Liver (tissue), 9 donors: ENCODE measurements around the gene ALKBH2. TPM values are rescaled to one million over a fixed set of nuclear protein-coding genes. Genes with fewer than 3 reads are reported as not detected.

Experiments used
- DNase-seq: peaks from one replicate; pipeline ENCODE4 v3.0.0-alpha.2; 2017; ENCODE audit warnings: low spot score
- H3K27ac ChIP-seq, 2 donors: one replicate each; pipeline ENCODE4 v1.7.0; 2013; ENCODE audit warnings: inconsistent platforms in 2 of 2, low read length in 2 of 2, control low read depth in 1 of 2, low read depth in 1 of 2, mild to moderate bottlenecking in 1 of 2
- H3K27me3 ChIP-seq, 4 donors: one replicate each; pipeline versions ENCODE4 v1.6.1 to v1.7.0; 2013; ENCODE audit warnings: low read length in 3 of 4, inconsistent platforms in 1 of 4, mild to moderate bottlenecking in 1 of 4, moderate library complexity in 1 of 4; ENCODE audit not compliant: control insufficient read depth in 4 of 4, insufficient read depth in 4 of 4
- H3K36me3 ChIP-seq, 4 donors: one replicate each; pipeline versions ENCODE4 v1.6.1 to v1.7.0; 2013; ENCODE audit warnings: low read length in 3 of 4, mild to moderate bottlenecking in 3 of 4, low read depth in 1 of 4, moderate library complexity in 1 of 4; ENCODE audit not compliant: control insufficient read depth in 4 of 4, insufficient read depth in 3 of 4
- H3K4me1 ChIP-seq, 4 donors: one replicate each; pipeline versions ENCODE4 v1.6.1 to v1.7.0; 2013; ENCODE audit warnings: low read length in 3 of 4, mild to moderate bottlenecking in 3 of 4, moderate library complexity in 1 of 4; ENCODE audit not compliant: control insufficient read depth in 4 of 4, insufficient read depth in 4 of 4
- H3K4me3 ChIP-seq, 3 donors: one replicate each; pipeline versions ENCODE4 v1.6.1 to v1.7.0; 2013; ENCODE audit warnings: low read length in 3 of 3, control low read depth in 1 of 3, low read depth in 1 of 3, mild to moderate bottlenecking in 1 of 3
- H3K9ac ChIP-seq, 2 donors: one replicate each; pipeline ENCODE4 v1.7.0; 2013; ENCODE audit warnings: low read length in 2 of 2, mild to moderate bottlenecking in 2 of 2, moderate library complexity in 2 of 2, control low read depth in 1 of 2, low read depth in 1 of 2
- H3K9me3 ChIP-seq, 4 donors: one replicate each; pipeline versions ENCODE4 v1.6.1 to v1.7.0; 2013; ENCODE audit warnings: low read length in 3 of 4; ENCODE audit not compliant: control insufficient read depth in 4 of 4
- EGR1 ChIP-seq, 2 donors: IDR thresholded peaks; 2 replicates each; pipeline ENCODE4 v1.6.1; 2016 to 2018; ENCODE audit warnings: antibody characterized with exemption in 2 of 2, low read depth in 2 of 2
- FOXA1 ChIP-seq: IDR thresholded peaks from 2 replicates; pipeline ENCODE4 v1.6.1; 2016; ENCODE audit warnings: antibody characterized with exemption
- FOXA2 ChIP-seq: IDR thresholded peaks from 2 replicates; pipeline ENCODE4 v1.6.1; 2016; ENCODE audit warnings: antibody characterized with exemption
- GABPA ChIP-seq, 2 donors: IDR thresholded peaks in 1 of 2; conservative IDR thresholded peaks in 1 of 2; 2 replicates each; pipeline ENCODE4 v1.6.1; 2016; ENCODE audit warnings: antibody characterized with exemption in 2 of 2, mild to moderate bottlenecking in 1 of 2, moderate library complexity in 1 of 2
- HNF4A ChIP-seq, 2 donors: conservative IDR thresholded peaks; 2 replicates each; pipeline ENCODE4 v1.6.1; 2016; ENCODE audit warnings: antibody characterized with exemption in 2 of 2, mild to moderate bottlenecking in 2 of 2
- HNF4G ChIP-seq: IDR thresholded peaks from 2 replicates; pipeline ENCODE4 v1.6.1; 2016; ENCODE audit warnings: antibody characterized with exemption
- JUND ChIP-seq, 2 donors: IDR thresholded peaks; 2 replicates each; pipeline ENCODE4 v1.6.1; 2016; ENCODE audit warnings: antibody characterized with exemption in 2 of 2
- NR2F2 ChIP-seq: IDR thresholded peaks from 2 replicates; pipeline ENCODE4 v1.6.1; 2016; ENCODE audit warnings: antibody characterized with exemption
- RAD21 ChIP-seq, 2 donors: IDR thresholded peaks; 2 replicates each; pipeline ENCODE4 v1.6.1; 2016; ENCODE audit warnings: antibody characterized with exemption in 2 of 2, mild to moderate bottlenecking in 2 of 2
- RXRA ChIP-seq, 2 donors: IDR thresholded peaks; 2 replicates each; pipeline ENCODE4 v1.6.1; 2017 to 2018; ENCODE audit warnings: antibody characterized with exemption in 2 of 2, mild to moderate bottlenecking in 1 of 2
- SP1 ChIP-seq: IDR thresholded peaks from 2 replicates; pipeline ENCODE4 v1.6.1; 2018; ENCODE audit warnings: antibody characterized with exemption, mild to moderate bottlenecking
- TAF1 ChIP-seq: conservative IDR thresholded peaks from 2 replicates; pipeline ENCODE4 v1.6.1; 2016; ENCODE audit warnings: antibody characterized with exemption, mild to moderate bottlenecking
- YY1 ChIP-seq: IDR thresholded peaks from 2 replicates; pipeline ENCODE4 v1.6.1; 2016; ENCODE audit warnings: antibody characterized with exemption, mild to moderate bottlenecking
- WGBS: extraction: QIAGEN DNeasy Blood & Tissue Kit; methylation state at CpG from one replicate; pipeline ENCODE4 v1.1.7; 2013; 5-methylcytosine and 5-hydroxymethylcytosine counted together
- polyA plus RNA-seq, 2 donors: library from polyadenylated mRNA; stranded (reverse) in 1 of 2; unstranded in 1 of 2; fragments of 200-250 nt in 1 of 2; fragments of >200 nt in 1 of 2; fragmentation: Nextera tagmentation in 1 of 2; extraction: Ambion mirVana in 1 of 2; gene quantifications; one replicate each; pipeline versions ENCODE4 v1.2.1 to v1.2.3, GENCODE V29; 2013 to 2015
- total RNA-seq, 2 donors: library from RNA; depleted of rRNA; stranded (reverse); fragments of >200 nt; gene quantifications; one replicate each; pipeline ENCODE4 v1.2.3, GENCODE V29; 2014
- TF ChIP-seq, protein P1 (sequence below): IDR thresholded peaks from 2 replicates; pipeline ENCODE4 v1.6.1; 2016; ENCODE audit warnings: antibody characterized with exemption
- TF ChIP-seq, protein P2 (sequence below): IDR thresholded peaks from 2 replicates; pipeline ENCODE4 v1.6.1; 2016; ENCODE audit warnings: antibody characterized with exemption, mild to moderate bottlenecking
- TF ChIP-seq, protein P3 (sequence below): IDR thresholded peaks from 2 replicates; pipeline ENCODE4 v1.6.1; 2016; ENCODE audit warnings: antibody characterized with exemption
- TF ChIP-seq, protein P4 (sequence below): fragments of 150-350 bp; IDR thresholded peaks from 2 replicates; pipeline ENCODE4 v1.5.1; 2017; ENCODE audit warnings: improper control_type of control experiment, low read depth, low read length; ENCODE audit not compliant: missing input control
- TF ChIP-seq, protein P5 (sequence below): IDR thresholded peaks from 2 replicates; pipeline ENCODE4 v1.6.1; 2016; ENCODE audit warnings: antibody characterized with exemption
- donor health status: healthy.
- donor health status: healthy.
- donor health status: healthy.
- donor health status: healthy.
- donor health status: healthy.

Gene ALKBH2
- total and polyA plus RNA-seq, 4 donors = 6.8 to 24.7 (median 19.9) TPM

GRCh38 chr12:109113661-109114321 is 20.5 kb upstream of the ALKBH2 start:
- peaks cover 11 to 76% (median 70%) of the 10 kb centered on the region in 4 donors for H3K4me1 ChIP-seq
- no peaks in the 10 kb centered on the region for H3K27me3 ChIP-seq
- H3K9me3 ChIP-seq = no peaks in the 10 kb centered on the region
- DNase-seq = no peak
- WGBS = 76% methylated on average over 5 of the region's 5 CpGs
- TF ChIP-seq JUND (IDR thresholded peaks at IDR 0.05) (no peak), RAD21 (IDR thresholded peaks at IDR 0.05) (no peak), HNF4A (conservative IDR thresholded peaks at IDR 0.05) (no peak), FOXA1 (no peak), TAF1 (no peak), HNF4G (no peak), EGR1 (IDR thresholded peaks at IDR 0.05; ENCODE audit: low read depth in 2 of 2) (no peak), SP1 (no peak), GABPA (IDR thresholded peaks at IDR 0.05 in 1 of 2, conservative IDR thresholded peaks at IDR 0.05 in 1 of 2) (no peak), FOXA2 (no peak), RXRA (IDR thresholded peaks at IDR 0.05) (no peak), NR2F2 (no peak), YY1 (no peak)
- TF ChIP-seq, protein P1, sequence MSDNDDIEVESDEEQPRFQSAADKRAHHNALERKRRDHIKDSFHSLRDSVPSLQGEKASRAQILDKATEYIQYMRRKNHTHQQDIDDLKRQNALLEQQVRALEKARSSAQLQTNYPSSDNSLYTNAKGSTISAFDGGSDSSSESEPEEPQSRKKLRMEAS = no peak
- TF ChIP-seq, protein P2, sequence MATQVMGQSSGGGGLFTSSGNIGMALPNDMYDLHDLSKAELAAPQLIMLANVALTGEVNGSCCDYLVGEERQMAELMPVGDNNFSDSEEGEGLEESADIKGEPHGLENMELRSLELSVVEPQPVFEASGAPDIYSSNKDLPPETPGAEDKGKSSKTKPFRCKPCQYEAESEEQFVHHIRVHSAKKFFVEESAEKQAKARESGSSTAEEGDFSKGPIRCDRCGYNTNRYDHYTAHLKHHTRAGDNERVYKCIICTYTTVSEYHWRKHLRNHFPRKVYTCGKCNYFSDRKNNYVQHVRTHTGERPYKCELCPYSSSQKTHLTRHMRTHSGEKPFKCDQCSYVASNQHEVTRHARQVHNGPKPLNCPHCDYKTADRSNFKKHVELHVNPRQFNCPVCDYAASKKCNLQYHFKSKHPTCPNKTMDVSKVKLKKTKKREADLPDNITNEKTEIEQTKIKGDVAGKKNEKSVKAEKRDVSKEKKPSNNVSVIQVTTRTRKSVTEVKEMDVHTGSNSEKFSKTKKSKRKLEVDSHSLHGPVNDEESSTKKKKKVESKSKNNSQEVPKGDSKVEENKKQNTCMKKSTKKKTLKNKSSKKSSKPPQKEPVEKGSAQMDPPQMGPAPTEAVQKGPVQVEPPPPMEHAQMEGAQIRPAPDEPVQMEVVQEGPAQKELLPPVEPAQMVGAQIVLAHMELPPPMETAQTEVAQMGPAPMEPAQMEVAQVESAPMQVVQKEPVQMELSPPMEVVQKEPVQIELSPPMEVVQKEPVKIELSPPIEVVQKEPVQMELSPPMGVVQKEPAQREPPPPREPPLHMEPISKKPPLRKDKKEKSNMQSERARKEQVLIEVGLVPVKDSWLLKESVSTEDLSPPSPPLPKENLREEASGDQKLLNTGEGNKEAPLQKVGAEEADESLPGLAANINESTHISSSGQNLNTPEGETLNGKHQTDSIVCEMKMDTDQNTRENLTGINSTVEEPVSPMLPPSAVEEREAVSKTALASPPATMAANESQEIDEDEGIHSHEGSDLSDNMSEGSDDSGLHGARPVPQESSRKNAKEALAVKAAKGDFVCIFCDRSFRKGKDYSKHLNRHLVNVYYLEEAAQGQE = no peak
- TF ChIP-seq, protein P3, sequence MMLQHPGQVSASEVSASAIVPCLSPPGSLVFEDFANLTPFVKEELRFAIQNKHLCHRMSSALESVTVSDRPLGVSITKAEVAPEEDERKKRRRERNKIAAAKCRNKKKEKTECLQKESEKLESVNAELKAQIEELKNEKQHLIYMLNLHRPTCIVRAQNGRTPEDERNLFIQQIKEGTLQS = no peak
- TF ChIP-seq, protein P4, sequence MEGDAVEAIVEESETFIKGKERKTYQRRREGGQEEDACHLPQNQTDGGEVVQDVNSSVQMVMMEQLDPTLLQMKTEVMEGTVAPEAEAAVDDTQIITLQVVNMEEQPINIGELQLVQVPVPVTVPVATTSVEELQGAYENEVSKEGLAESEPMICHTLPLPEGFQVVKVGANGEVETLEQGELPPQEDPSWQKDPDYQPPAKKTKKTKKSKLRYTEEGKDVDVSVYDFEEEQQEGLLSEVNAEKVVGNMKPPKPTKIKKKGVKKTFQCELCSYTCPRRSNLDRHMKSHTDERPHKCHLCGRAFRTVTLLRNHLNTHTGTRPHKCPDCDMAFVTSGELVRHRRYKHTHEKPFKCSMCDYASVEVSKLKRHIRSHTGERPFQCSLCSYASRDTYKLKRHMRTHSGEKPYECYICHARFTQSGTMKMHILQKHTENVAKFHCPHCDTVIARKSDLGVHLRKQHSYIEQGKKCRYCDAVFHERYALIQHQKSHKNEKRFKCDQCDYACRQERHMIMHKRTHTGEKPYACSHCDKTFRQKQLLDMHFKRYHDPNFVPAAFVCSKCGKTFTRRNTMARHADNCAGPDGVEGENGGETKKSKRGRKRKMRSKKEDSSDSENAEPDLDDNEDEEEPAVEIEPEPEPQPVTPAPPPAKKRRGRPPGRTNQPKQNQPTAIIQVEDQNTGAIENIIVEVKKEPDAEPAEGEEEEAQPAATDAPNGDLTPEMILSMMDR = no peak
- TF ChIP-seq, protein P5, sequence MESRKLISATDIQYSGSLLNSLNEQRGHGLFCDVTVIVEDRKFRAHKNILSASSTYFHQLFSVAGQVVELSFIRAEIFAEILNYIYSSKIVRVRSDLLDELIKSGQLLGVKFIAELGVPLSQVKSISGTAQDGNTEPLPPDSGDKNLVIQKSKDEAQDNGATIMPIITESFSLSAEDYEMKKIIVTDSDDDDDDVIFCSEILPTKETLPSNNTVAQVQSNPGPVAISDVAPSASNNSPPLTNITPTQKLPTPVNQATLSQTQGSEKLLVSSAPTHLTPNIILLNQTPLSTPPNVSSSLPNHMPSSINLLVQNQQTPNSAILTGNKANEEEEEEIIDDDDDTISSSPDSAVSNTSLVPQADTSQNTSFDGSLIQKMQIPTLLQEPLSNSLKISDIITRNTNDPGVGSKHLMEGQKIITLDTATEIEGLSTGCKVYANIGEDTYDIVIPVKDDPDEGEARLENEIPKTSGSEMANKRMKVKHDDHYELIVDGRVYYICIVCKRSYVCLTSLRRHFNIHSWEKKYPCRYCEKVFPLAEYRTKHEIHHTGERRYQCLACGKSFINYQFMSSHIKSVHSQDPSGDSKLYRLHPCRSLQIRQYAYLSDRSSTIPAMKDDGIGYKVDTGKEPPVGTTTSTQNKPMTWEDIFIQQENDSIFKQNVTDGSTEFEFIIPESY = no peak
- no peak overlapping the region for H3K9ac ChIP-seq
- peak overlapping the region; percentile 27 to 62 for H3K27ac ChIP-seq
- H3K4me3 ChIP-seq = no peak overlapping the region
- H3K36me3 ChIP-seq = no peaks in the 10 kb centered on the region
